Measurements from ENCODE around the gene DARS2. TPM values are rescaled to one million over a fixed set of nuclear protein-coding genes. Genes with fewer than 3 reads are reported as not detected.

Gene DARS2
- total RNA-seq, 1 experiment from 2014 or later: 25.6 TPM

GRCh38 chr1:173871500-173871899, 47.0 kb downstream of the DARS2 start:
- intact Hi-C loops (cut with micrococcal nuclease): no loop called here
- H3K9ac ChIP-seq (ENCODE audit: low read length): no peak overlapping the region
- H3K9me2 ChIP-seq (ENCODE audit: insufficient read depth): no peaks in the 10 kb centered on the region
- H3K27ac ChIP-seq (ENCODE audit: low read depth, low read length): no peak overlapping the region
- no peak for ATAC-seq
- POLR2A ChIA-PET: no interaction called here
- CTCF ChIA-PET: no interaction called here
- TF ChIP-seq POLR2A (IDR thresholded peaks at IDR 0.05; ENCODE audit: borderline replicate concordance, extremely low read depth, insufficient read depth, insufficient read length) (no peak), POLR2AphosphoS5 (IDR thresholded peaks at IDR 0.05; ENCODE audit: low read depth, low read length) (no peak), JUND (IDR thresholded peaks at IDR 0.05) (no peak), CBX3 (IDR thresholded peaks at IDR 0.05; ENCODE audit: low read depth) (no peak), EZH2phosphoT487 (IDR thresholded peaks at IDR 0.05; ENCODE audit: borderline replicate concordance) (no peak), ZFX (IDR thresholded peaks at IDR 0.05) (no peak), REST (IDR thresholded peaks at IDR 0.05; ENCODE audit: low read depth) (no peak)
- H3K36me3 ChIP-seq (ENCODE audit: control insufficient read depth in 1 of 2, insufficient read depth in 2 of 2, low read length in 2 of 2): peaks cover 4 to 11% of the 10 kb centered on the region in 2 experiments
- no peaks in the 10 kb centered on the region for H3K27me3 ChIP-seq (ENCODE audit: insufficient read depth, low read length)
- H3K9me3 ChIP-seq (ENCODE audit: control insufficient read depth in 1 of 2, insufficient read depth in 1 of 2, low read depth in 1 of 2, low read length in 2 of 2): no peaks in the 10 kb centered on the region
- BruUV-seq (replicated peaks): no TSS peak
- DNase-seq (ENCODE audit: low read depth, low spot score): no peak
- H4K20me1 ChIP-seq (ENCODE audit: insufficient read depth): 0 out of 2 replicates have a peak, but pooled peaks cover 2% of the 10 kb centered on the region
- H3K4me1 ChIP-seq (ENCODE audit: control insufficient read depth in 1 of 2, insufficient read depth in 2 of 2, low read length in 2 of 2): peaks cover 6 to 13% of the 10 kb centered on the region in 2 experiments; a peak in 3 of 4 replicates
- no peak overlapping the region for H2AFZ ChIP-seq (ENCODE audit: low read depth, low read length, poor library complexity, severe bottlenecking)
- no peak overlapping the region for H3K4me3 ChIP-seq (replicated peaks in 1 of 2; ENCODE audit: low read depth in 1 of 2, low read length in 2 of 2)
- peaks cover 13% of the 10 kb centered on the region for H3K79me2 ChIP-seq (ENCODE audit: insufficient read depth, low read length)
- RAD21 ChIA-PET (ENCODE audit: low non-redundant PET in 1 of 2, low total read pairs in 2 of 2, uncharacterized antibody in 2 of 2, unreplicated experiment in 2 of 2): no interaction called here
- no peak overlapping the region for H3K4me2 ChIP-seq (ENCODE audit: low read length)

GRCh38 chr1:173876732-173877131, 52.3 kb downstream of the DARS2 start:
- no peaks in the 10 kb centered on the region for H3K9me2 ChIP-seq (ENCODE audit: insufficient read depth)
- H3K27me3 ChIP-seq (ENCODE audit: insufficient read depth, low read length): no peaks in the 10 kb centered on the region
- no peak overlapping the region for H3K9ac ChIP-seq (ENCODE audit: low read length)
- TF ChIP-seq POLR2AphosphoS5 (IDR thresholded peaks at IDR 0.05; ENCODE audit: low read depth, low read length) (no peak), POLR2A (IDR thresholded peaks at IDR 0.05; ENCODE audit: borderline replicate concordance, extremely low read depth, insufficient read depth, insufficient read length) (no peak), TCF7L2 (IDR thresholded peaks at IDR 0.05; ENCODE audit: borderline replicate concordance, extremely low read depth, insufficient read depth, insufficient read length) (no peak), CEBPB (IDR thresholded peaks at IDR 0.05; ENCODE audit: low read depth) (no peak), EZH2 (IDR thresholded peaks at IDR 0.05) (no peak), MAX (IDR thresholded peaks at IDR 0.05) (no peak), ZFX (IDR thresholded peaks at IDR 0.05) (no peak), SIN3A (IDR thresholded peaks at IDR 0.05; ENCODE audit: low read depth) (no peak), SRF (IDR thresholded peaks at IDR 0.05; ENCODE audit: low read depth) (no peak), FOSL1 (IDR thresholded peaks at IDR 0.05; ENCODE audit: low read depth) (no peak), CBX3 (IDR thresholded peaks at IDR 0.05; ENCODE audit: low read depth) (no peak)
- no peaks in the 10 kb centered on the region for H3K79me2 ChIP-seq (ENCODE audit: insufficient read depth, low read length)
- no peak overlapping the region for H3K4me3 ChIP-seq (replicated peaks in 1 of 2; ENCODE audit: low read depth in 1 of 2, low read length in 2 of 2)
- intact Hi-C loops (cut with micrococcal nuclease): no loop called here
- no peak overlapping the region for H3K27ac ChIP-seq (ENCODE audit: low read depth, low read length)
- H3K36me3 ChIP-seq (ENCODE audit: control insufficient read depth in 1 of 2, insufficient read depth in 2 of 2, low read length in 2 of 2): no peaks in the 10 kb centered on the region
- no peaks in the 10 kb centered on the region for H3K9me3 ChIP-seq (ENCODE audit: control insufficient read depth in 1 of 2, insufficient read depth in 1 of 2, low read depth in 1 of 2, low read length in 2 of 2)
- DNase-seq (ENCODE audit: low read depth, low spot score) (no peak), ATAC-seq (no peak)
- ChIA-PET RAD21 (ENCODE audit: low non-redundant PET in 1 of 2, low total read pairs in 2 of 2, uncharacterized antibody in 2 of 2, unreplicated experiment in 2 of 2) (no interaction called here), POLR2A (interaction anchor here (2.4 kb wide), 1 partner anchor 9 kb away, joined by 11 read pairs; the partner anchor contains the start of genes GAS5 and ZBTB37), CTCF (no interaction called here)
- H3K4me2 ChIP-seq (ENCODE audit: low read length): no peak overlapping the region
- H3K4me1 ChIP-seq (ENCODE audit: control insufficient read depth in 1 of 2, insufficient read depth in 2 of 2, low read length in 2 of 2): no peaks in the 10 kb centered on the region
- BruUV-seq (replicated peaks): no TSS peak
- no peaks in the 10 kb centered on the region for H4K20me1 ChIP-seq (ENCODE audit: insufficient read depth)
- no peak overlapping the region for H2AFZ ChIP-seq (ENCODE audit: low read depth, low read length, poor library complexity, severe bottlenecking)

Measured in HCT116 (cell line).